HG02973 (cell line): ENCODE data around the gene PAM.
"Not testable (repeated sequence)": the region's sequence is repeated elsewhere in the genome, so short reads cannot be mapped to it uniquely, and the experiment has no call there.

Experiments used
- ATAC-seq: cut with Tn5 transposase; IDR thresholded peaks from one replicate; pipeline ENCODE4 v1.9.1; 2021; ENCODE audit warnings: moderate library complexity; ENCODE audit not compliant: unreplicated experiment

Gene PAM

GRCh38 chr5:102975457-102976182 is 220.5 kb downstream of the PAM start:
- no peak for ATAC-seq

- no peak for ATAC-seq
Observed at GRCh38 chr5:102981957-102982635, 227.0 kb downstream of the PAM start.

- ATAC-seq: no peak
Observed at GRCh38 chr5:102986074-102986473, 231.0 kb downstream of the PAM start.

- no peak for ATAC-seq
Observed at GRCh38 chr5:102988459-102988858, 233.4 kb downstream of the PAM start.

- ATAC-seq: no peak
Observed at GRCh38 chr5:102991802-102992201, 236.7 kb downstream of the PAM start.

GRCh38 chr5:102996011-102996575 is 241.0 kb downstream of the PAM start:
- ATAC-seq: no peak

GRCh38 chr5:102998224-102998623 is 243.1 kb downstream of the PAM start:
- ATAC-seq: no peak

- ATAC-seq: no peak
Observed at GRCh38 chr5:102999191-102999590, 244.1 kb downstream of the PAM start.

GRCh38 chr5:102999621-103000020 is 244.5 kb downstream of the PAM start:
- not testable (repeated sequence) for ATAC-seq

- no peak for ATAC-seq
Observed at GRCh38 chr5:103000089-103000488, 245.0 kb downstream of the PAM start.

GRCh38 chr5:103003872-103004271 is 248.8 kb downstream of the PAM start:
- no peak for ATAC-seq

GRCh38 chr5:103005276-103005675 is 250.2 kb downstream of the PAM start:
- no peak for ATAC-seq

GRCh38 chr5:103006921-103007320 is 251.8 kb downstream of the PAM start:
- no peak for ATAC-seq

- ATAC-seq: peak; percentile 64
Observed at GRCh38 chr5:103010168-103010567, 255.1 kb downstream of the PAM start.

GRCh38 chr5:103013933-103014552 is 258.9 kb downstream of the PAM start:
- ATAC-seq: no peak

- ATAC-seq: no peak
Observed at GRCh38 chr5:103014983-103015382, 259.9 kb downstream of the PAM start.

GRCh38 chr5:103016167-103016566 is 261.1 kb downstream of the PAM start:
- no peak for ATAC-seq

GRCh38 chr5:103019804-103020203 is 264.7 kb downstream of the PAM start:
- ATAC-seq: no peak

GRCh38 chr5:103021314-103021713 is 266.2 kb downstream of the PAM start:
- peak; percentile 94 for ATAC-seq

GRCh38 chr5:103027267-103027666 is 272.2 kb downstream of the PAM start:
- ATAC-seq: no peak

GRCh38 chr5:103031607-103032006 is 276.5 kb downstream of the PAM start:
- no peak for ATAC-seq

- no peak for ATAC-seq
Observed at GRCh38 chr5:103033696-103034095, 278.6 kb downstream of the PAM start.
